Hematopoietic multipotent progenitor cell treated with erythropoietin and hydrocortisone succinate and interleukin-3 and kit ligand, for 8 days (in vitro differentiated cells): Measurements from ENCODE around the gene CELA2B.
"Not testable (repeated sequence)": the region's sequence is repeated elsewhere in the genome, so short reads cannot be mapped to it uniquely, and the experiment has no call there.

Experiments
- DNase-seq: peaks from one replicate; pipeline ENCODE4 v3.0.0-alpha.2; 2015

The CELA2B gene

GRCh38 chr1:15445390-15446122, 30.3 kb upstream of the CELA2B start:
- DNase-seq = no peak

GRCh38 chr1:15446212-15446611, 29.7 kb upstream of the CELA2B start:
- DNase-seq = no peak

- no peak for DNase-seq
Measured at GRCh38 chr1:15448877-15449462, 26.9 kb upstream of the CELA2B start.

- no peak for DNase-seq
Measured at GRCh38 chr1:15449567-15449966, 26.3 kb upstream of the CELA2B start.

GRCh38 chr1:15451014-15451722, 24.7 kb upstream of the CELA2B start:
- no peak for DNase-seq

GRCh38 chr1:15452216-15452615, 23.7 kb upstream of the CELA2B start:
- DNase-seq = no peak

GRCh38 chr1:15452866-15453571, 22.9 kb upstream of the CELA2B start:
- DNase-seq = no peak

- no peak for DNase-seq
Measured at GRCh38 chr1:15453734-15454133, 22.2 kb upstream of the CELA2B start.

- DNase-seq = no peak
Measured at GRCh38 chr1:15454256-15454655, 21.6 kb upstream of the CELA2B start.

GRCh38 chr1:15455522-15455921, 20.4 kb upstream of the CELA2B start:
- no peak for DNase-seq

GRCh38 chr1:15456313-15456954, 19.5 kb upstream of the CELA2B start, which contains the start of gene CELA2A:
Gene CELA2A (plus strand): TSS chr1:15456732. CDS start chr1:15456754, 22 bp downstream.
- DNase-seq = no peak

- DNase-seq = no peak
Measured at GRCh38 chr1:15457585-15457984, 18.3 kb upstream of the CELA2B start.

GRCh38 chr1:15458388-15458787, 17.5 kb upstream of the CELA2B start:
- DNase-seq = not testable (repeated sequence)

- no peak for DNase-seq
Measured at GRCh38 chr1:15459771-15460707, 15.9 kb upstream of the CELA2B start.

- no peak for DNase-seq
Measured at GRCh38 chr1:15460708-15461095, 15.2 kb upstream of the CELA2B start.

GRCh38 chr1:15463064-15463800, 12.7 kb upstream of the CELA2B start:
- not testable (repeated sequence) for DNase-seq

- DNase-seq = not testable (repeated sequence)
Measured at GRCh38 chr1:15463926-15464322, 12.0 kb upstream of the CELA2B start.

- no peak for DNase-seq
Measured at GRCh38 chr1:15465674-15466073, 10.2 kb upstream of the CELA2B start.

GRCh38 chr1:15466955-15467625, 8.8 kb upstream of the CELA2B start:
- not testable (repeated sequence) for DNase-seq

GRCh38 chr1:15468145-15468544, 7.8 kb upstream of the CELA2B start:
- DNase-seq = no peak
